ENCODE results near the gene HES4. TPM values are rescaled to one million over a fixed set of nuclear protein-coding genes. Genes with fewer than 3 reads are reported as not detected.

Gene HES4
- polyA plus RNA-seq, 1 donor (not counting 4 experiments of a cell fraction or from before 2014, with no cell fraction given): 3.0 TPM

DNA sequence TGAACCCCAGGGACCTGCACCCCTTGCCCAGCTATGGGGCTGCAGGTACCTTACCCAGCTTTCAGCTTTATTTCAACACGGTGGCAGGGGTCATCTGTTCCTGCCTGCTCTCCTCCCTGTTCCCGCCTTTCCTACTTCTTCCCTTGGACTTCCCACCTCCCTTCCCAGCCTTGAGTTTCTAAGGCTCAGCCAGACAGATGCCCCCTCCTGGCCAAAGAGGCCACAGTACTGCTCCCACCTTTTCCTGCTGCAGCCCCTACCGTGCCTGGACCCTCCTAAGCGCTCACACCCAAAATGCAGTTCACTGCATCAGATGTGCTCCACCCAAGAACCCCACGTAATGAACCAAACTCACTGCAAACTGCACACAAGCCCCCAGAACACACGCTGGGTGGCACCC, 48.5 kb downstream of the HES4 start:
- no peaks in the 10 kb centered on the region for H3K9me3 ChIP-seq (ENCODE audit: control insufficient read depth, low read depth, low read length)
- no peak overlapping the region for H3K4me3 ChIP-seq (ENCODE audit: control insufficient read depth in 2 of 3, extremely low read depth in 1 of 3, insufficient read depth in 2 of 3, low read depth in 1 of 3, low read length in 3 of 3)
- dilution Hi-C loops (cut with MboI; ENCODE audit: extremely low pct_ligation_motif_present, low sequenced_read_pairs): no loop called here
- peaks cover 5% of the 10 kb centered on the region for H4K20me1 ChIP-seq (ENCODE audit: control insufficient read depth, extremely low read depth, insufficient read depth, low read length)
- DNase-seq (ENCODE audit: low read depth, low spot score) (no peak), FAIRE-seq (no peak)
- no peaks in the 10 kb centered on the region for H3K27me3 ChIP-seq (ENCODE audit: control insufficient read depth, extremely low read depth, insufficient read depth, low read length)
- no peaks in the 10 kb centered on the region for H3K9me1 ChIP-seq (ENCODE audit: control insufficient read depth, extremely low read depth, insufficient read depth, low read length)
- H3K27ac ChIP-seq (ENCODE audit: control insufficient read depth, insufficient read depth, low read length): no peak overlapping the region
- no peak overlapping the region for H3K4me2 ChIP-seq (ENCODE audit: control insufficient read depth, extremely low read depth, insufficient read depth, low read depth, low read length)
- peaks cover 5% of the 10 kb centered on the region for H3K79me2 ChIP-seq (ENCODE audit: control insufficient read depth, insufficient read depth, low read length)
- TF ChIP-seq, protein P1, sequence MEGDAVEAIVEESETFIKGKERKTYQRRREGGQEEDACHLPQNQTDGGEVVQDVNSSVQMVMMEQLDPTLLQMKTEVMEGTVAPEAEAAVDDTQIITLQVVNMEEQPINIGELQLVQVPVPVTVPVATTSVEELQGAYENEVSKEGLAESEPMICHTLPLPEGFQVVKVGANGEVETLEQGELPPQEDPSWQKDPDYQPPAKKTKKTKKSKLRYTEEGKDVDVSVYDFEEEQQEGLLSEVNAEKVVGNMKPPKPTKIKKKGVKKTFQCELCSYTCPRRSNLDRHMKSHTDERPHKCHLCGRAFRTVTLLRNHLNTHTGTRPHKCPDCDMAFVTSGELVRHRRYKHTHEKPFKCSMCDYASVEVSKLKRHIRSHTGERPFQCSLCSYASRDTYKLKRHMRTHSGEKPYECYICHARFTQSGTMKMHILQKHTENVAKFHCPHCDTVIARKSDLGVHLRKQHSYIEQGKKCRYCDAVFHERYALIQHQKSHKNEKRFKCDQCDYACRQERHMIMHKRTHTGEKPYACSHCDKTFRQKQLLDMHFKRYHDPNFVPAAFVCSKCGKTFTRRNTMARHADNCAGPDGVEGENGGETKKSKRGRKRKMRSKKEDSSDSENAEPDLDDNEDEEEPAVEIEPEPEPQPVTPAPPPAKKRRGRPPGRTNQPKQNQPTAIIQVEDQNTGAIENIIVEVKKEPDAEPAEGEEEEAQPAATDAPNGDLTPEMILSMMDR (optimal IDR thresholded peaks at IDR 0.05 in 1 of 3, IDR thresholded peaks at IDR 0.05 in 1 of 3, conservative IDR thresholded peaks at IDR 0.05 in 1 of 3; ENCODE audit: extremely low read depth in 1 of 3, insufficient read depth in 2 of 3, low read length in 3 of 3): peak in 2 of 3 experiments; percentile 29 to 34
- TF ChIP-seq EZH2 (IDR thresholded peaks at IDR 0.05; ENCODE audit: low read length): no peak
- no peaks in the 10 kb centered on the region for H3K4me1 ChIP-seq (ENCODE audit: control insufficient read depth, extremely low read depth, insufficient read depth, low read length)
- peaks cover 68 to 71% of the 10 kb centered on the region in 2 experiments for H3K36me3 ChIP-seq (ENCODE audit: control insufficient read depth in 2 of 2, extremely low read depth in 1 of 2, insufficient read depth in 2 of 2, low read length in 2 of 2)
- no peak overlapping the region for H3K9ac ChIP-seq (ENCODE audit: control insufficient read depth, extremely low read depth, insufficient read depth, low read length)
- H2AFZ ChIP-seq (ENCODE audit: control insufficient read depth, low read length): no peak overlapping the region

DNA sequence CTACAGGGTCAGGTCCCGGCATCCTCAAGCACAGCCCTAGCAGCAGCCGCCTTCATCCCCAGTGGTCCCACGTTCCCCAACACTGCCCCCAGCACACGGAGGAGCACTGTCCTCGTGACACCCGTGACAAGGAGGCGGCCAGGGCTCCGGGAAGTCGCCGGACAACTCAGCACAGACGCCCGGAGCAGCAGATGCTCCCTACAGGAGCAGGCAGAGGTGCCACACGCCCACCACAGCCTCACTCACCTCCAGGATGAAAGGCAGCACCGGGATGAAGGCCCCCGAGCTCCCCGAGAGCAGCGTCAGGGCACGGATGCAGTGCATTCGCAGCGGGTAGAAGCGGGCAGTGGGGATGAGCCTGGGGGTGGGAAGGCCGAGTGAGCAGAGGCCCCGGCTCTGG, 49.0 kb downstream of the HES4 start:
- no peak for DNase-seq (ENCODE audit: low read depth, low spot score)
- no peak overlapping the region for H3K4me3 ChIP-seq (ENCODE audit: control insufficient read depth in 2 of 3, extremely low read depth in 1 of 3, insufficient read depth in 2 of 3, low read depth in 1 of 3, low read length in 3 of 3)
- peaks cover 5% of the 10 kb centered on the region for H4K20me1 ChIP-seq (ENCODE audit: control insufficient read depth, extremely low read depth, insufficient read depth, low read length)
- no peaks in the 10 kb centered on the region for H3K9me3 ChIP-seq (ENCODE audit: control insufficient read depth, low read depth, low read length)
- no peaks in the 10 kb centered on the region for H3K27me3 ChIP-seq (ENCODE audit: control insufficient read depth, extremely low read depth, insufficient read depth, low read length)
- dilution Hi-C loops (cut with MboI; ENCODE audit: extremely low pct_ligation_motif_present, low sequenced_read_pairs): no loop called here
- H3K27ac ChIP-seq (ENCODE audit: control insufficient read depth, insufficient read depth, low read length): no peak overlapping the region
- H2AFZ ChIP-seq (ENCODE audit: control insufficient read depth, low read length): no peak overlapping the region
- no peak overlapping the region for H3K9ac ChIP-seq (ENCODE audit: control insufficient read depth, extremely low read depth, insufficient read depth, low read length)
- H3K79me2 ChIP-seq (ENCODE audit: control insufficient read depth, insufficient read depth, low read length): peaks cover 4% of the 10 kb centered on the region
- no peak for FAIRE-seq
- H3K9me1 ChIP-seq (ENCODE audit: control insufficient read depth, extremely low read depth, insufficient read depth, low read length): no peaks in the 10 kb centered on the region
- no peak for TF ChIP-seq EZH2 (IDR thresholded peaks at IDR 0.05; ENCODE audit: low read length)
- TF ChIP-seq, protein P1 (optimal IDR thresholded peaks at IDR 0.05 in 1 of 3, IDR thresholded peaks at IDR 0.05 in 1 of 3, conservative IDR thresholded peaks at IDR 0.05 in 1 of 3; ENCODE audit: extremely low read depth in 1 of 3, insufficient read depth in 2 of 3, low read length in 3 of 3): no peak
- peaks cover 63 to 70% of the 10 kb centered on the region in 2 experiments for H3K36me3 ChIP-seq (ENCODE audit: control insufficient read depth in 2 of 2, extremely low read depth in 1 of 2, insufficient read depth in 2 of 2, low read length in 2 of 2)
- no peaks in the 10 kb centered on the region for H3K4me1 ChIP-seq (ENCODE audit: control insufficient read depth, extremely low read depth, insufficient read depth, low read length)
- no peak overlapping the region for H3K4me2 ChIP-seq (ENCODE audit: control insufficient read depth, extremely low read depth, insufficient read depth, low read depth, low read length)
